ACC112 (cell line): ENCODE data around the gene CAMK2G.
"Not testable (repeated sequence)": the region's sequence is repeated elsewhere in the genome, so short reads cannot be mapped to it uniquely, and the experiment has no call there.

Source experiments
- H2AFZ ChIP-seq: fragments of 200-600 bp; sonication (generic); one replicate; pipeline ENCODE4 v1.6.0; 2017; ENCODE audit warnings: antibody characterized with exemption, low read length; ENCODE audit not compliant: unreplicated experiment
- H3K27ac ChIP-seq: fragments of 200-600 bp; sonication (generic); 2 replicates; pipeline ENCODE4 v1.5.1; 2014; ENCODE audit warnings: low read depth, mild to moderate bottlenecking, antibody characterized with exemption, low read length, moderate library complexity
- H3K27me3 ChIP-seq: fragments of 200-600 bp; sonication (generic); 2 replicates; pipeline ENCODE4 v1.6.1; 2014; ENCODE audit warnings: mild to moderate bottlenecking, antibody characterized with exemption, low read length, moderate library complexity, mixed read lengths; ENCODE audit not compliant: insufficient read depth
- H3K36me3 ChIP-seq: fragments of 200-600 bp; sonication (generic); 2 replicates; pipeline ENCODE4 v1.6.1; 2016; ENCODE audit warnings: mild to moderate bottlenecking, antibody characterized with exemption, low read length, moderate library complexity, mixed read lengths; ENCODE audit not compliant: insufficient read depth
- H3K4me1 ChIP-seq: fragments of 200-600 bp; sonication (generic); one replicate; pipeline ENCODE4 v1.6.1; 2016; ENCODE audit warnings: low read length, mixed read lengths; ENCODE audit not compliant: insufficient read depth, unreplicated experiment, control insufficient read depth
- H3K4me3 ChIP-seq: fragments of 200-600 bp; sonication (generic); 2 replicates; pipeline ENCODE4 v1.5.1; 2014; ENCODE audit warnings: mild to moderate bottlenecking, low read depth, low read length
- H3K79me2 ChIP-seq: fragments of 200-600 bp; sonication (generic); one replicate; pipeline ENCODE4 v1.6.0; 2016; ENCODE audit warnings: low read length; ENCODE audit not compliant: control insufficient read depth, unreplicated experiment, insufficient read depth

Gene CAMK2G

DNA sequence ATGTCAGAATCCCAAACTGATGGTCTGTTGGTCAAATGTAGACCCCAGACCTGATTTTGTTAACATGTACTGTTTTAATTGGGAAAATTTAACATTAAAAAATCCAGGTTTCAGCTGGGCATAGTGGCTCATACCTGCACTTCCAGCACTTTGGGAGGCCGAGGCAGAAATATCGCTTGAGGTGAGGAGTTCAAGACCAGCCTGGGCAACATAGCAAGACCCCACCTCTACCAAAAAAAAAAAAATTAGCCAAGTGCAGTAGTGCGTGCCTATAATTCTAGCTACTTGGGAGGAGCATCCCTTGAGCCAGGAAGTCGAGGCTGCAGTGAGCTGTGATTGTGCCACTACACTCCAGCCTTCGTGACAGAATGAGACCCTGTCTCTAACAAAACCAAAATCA is 15.9 kb upstream of the CAMK2G start:
- Histone ChIP-seq H3K79me2 (no peaks in the 10 kb centered on the region), H3K36me3 (no peaks in the 10 kb centered on the region), H3K4me1 (peaks cover 58% of the 10 kb centered on the region), H2AFZ (no peak overlapping the region), H3K27ac (0 out of 2 replicates have a peak overlapping the region, but pooled peaks have one; percentile 95), H3K4me3 (no peak overlapping the region), H3K27me3 (no peaks in the 10 kb centered on the region)

DNA sequence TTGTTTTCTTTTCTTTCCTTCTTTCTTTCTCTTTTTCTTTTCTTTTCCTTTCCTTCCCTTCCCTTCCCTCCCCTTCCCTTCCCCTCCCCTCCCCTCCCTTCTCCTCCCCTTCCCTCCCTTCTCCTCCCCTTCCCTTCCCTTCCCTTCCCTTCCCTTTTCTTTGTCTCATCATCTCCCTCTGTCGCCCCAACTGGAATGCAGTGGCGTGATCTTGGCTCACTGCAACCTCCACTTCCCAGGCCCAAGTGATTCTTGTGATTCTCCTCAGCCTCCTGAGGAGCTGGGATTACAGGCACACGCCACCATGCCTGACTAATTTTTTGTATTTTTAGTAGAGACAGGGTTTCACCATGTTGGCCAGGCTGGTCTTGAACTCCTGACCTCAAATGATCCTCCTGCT is 15.1 kb upstream of the CAMK2G start:
- peak overlapping the region; percentile 95 for H3K27ac ChIP-seq
- H3K27me3 ChIP-seq = not testable (repeated sequence)

DNA sequence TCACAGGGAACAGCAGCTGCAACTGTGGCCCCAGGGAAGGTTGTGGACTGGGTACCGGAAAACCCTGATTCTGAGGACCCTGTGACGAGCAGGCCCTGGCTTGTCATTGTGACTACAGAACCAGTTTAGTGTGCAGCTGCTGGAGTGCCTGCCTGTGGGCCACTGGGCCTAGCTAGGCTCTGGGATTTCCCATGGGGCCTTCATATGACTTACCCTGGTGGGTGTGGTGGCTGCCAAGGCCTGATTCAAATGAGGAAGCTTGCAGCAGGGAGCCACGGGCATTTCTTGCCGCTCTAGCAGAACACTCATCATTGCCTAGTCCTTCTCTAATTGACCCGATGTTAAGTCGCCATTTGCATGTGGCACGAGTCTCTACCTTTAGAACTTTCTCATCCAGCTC is 14.7 kb upstream of the CAMK2G start:
- H3K27ac ChIP-seq = peak overlapping the region; percentile 95
- no peaks in the 10 kb centered on the region for H3K79me2 ChIP-seq
- H2AFZ ChIP-seq = no peak overlapping the region
- no peaks in the 10 kb centered on the region for H3K27me3 ChIP-seq
- H3K4me3 ChIP-seq = no peak overlapping the region
- no peaks in the 10 kb centered on the region for H3K36me3 ChIP-seq
- peaks cover 47% of the 10 kb centered on the region for H3K4me1 ChIP-seq

More for the DNA sequence above, 15.1 kb upstream of the CAMK2G start:
- not testable (repeated sequence) for H3K4me3 ChIP-seq, H2AFZ ChIP-seq, H3K79me2 ChIP-seq, H3K36me3 ChIP-seq
- H3K4me1 ChIP-seq = peaks cover 51% of the 10 kb centered on the region

DNA sequence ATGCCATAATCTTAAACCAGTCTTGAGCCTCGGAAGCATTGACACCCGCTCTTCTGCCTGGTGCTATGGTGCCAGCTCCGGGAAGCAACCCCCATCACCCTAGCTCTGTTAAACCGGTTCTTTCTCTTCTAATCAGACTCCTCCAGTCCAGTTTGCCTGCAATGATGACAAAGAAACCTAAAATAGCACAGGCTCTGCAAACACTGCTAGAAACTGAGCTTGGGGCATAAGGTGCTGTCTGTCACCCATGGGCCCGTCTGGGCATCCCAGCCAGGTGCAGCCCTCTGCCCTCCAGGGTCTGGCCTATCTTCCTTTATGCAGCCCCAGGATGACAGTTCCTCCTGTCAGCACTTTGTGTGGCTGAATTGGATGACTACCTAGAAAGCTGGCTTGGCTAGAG is 14.2 kb upstream of the CAMK2G start:
- Histone ChIP-seq H3K4me1 (peaks cover 45% of the 10 kb centered on the region), H3K27me3 (no peaks in the 10 kb centered on the region), H3K36me3 (no peaks in the 10 kb centered on the region), H2AFZ (no peak overlapping the region), H3K79me2 (no peaks in the 10 kb centered on the region), H3K4me3 (no peak overlapping the region), H3K27ac (peak overlapping the region; percentile 95)

DNA sequence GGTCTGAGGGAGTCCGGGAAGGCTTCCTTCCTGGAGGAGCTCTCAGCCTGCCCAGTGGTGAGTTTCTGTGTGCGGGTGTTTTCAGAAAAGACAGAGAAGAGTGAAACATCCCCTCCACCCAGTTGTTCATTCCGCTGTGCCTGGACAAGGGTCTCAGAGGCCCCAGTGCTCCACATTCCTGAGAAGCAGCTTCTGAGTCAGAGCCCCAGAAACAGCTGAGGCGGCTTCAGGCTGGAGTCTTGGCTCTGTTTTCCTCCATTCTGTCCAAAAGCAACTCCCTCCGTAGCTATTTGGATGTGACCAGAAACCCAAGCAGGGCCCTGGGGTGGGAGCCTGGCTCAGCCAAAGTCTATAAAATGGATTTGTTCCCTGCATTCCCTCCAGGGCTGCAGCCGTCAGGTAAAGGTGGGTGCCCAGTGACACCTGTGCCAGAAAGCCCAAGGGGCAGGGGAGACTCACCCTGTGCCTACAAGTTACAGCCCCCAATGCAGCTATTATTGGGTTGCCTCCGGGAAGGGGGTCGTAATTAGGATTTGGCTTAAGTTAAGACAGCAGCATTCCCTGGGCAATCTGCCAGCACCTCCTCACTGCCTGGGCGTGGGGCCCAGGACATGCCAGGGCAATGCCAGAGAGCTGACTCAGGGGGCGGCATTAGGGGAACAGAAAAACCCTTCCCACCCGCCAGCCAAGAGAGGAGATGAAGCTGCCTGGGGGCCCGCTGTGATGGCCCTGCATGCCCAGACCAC is 13.1 kb upstream of the CAMK2G start:
- H3K4me3 ChIP-seq = peak overlapping the region; percentile 55
- H3K4me1 ChIP-seq = peaks cover 39% of the 10 kb centered on the region
- no peaks in the 10 kb centered on the region for H3K79me2 ChIP-seq
- no peaks in the 10 kb centered on the region for H3K36me3 ChIP-seq
- H3K27ac ChIP-seq = peak overlapping the region; percentile 95
- H2AFZ ChIP-seq = peak overlapping the region; percentile 33
- no peaks in the 10 kb centered on the region for H3K27me3 ChIP-seq

DNA sequence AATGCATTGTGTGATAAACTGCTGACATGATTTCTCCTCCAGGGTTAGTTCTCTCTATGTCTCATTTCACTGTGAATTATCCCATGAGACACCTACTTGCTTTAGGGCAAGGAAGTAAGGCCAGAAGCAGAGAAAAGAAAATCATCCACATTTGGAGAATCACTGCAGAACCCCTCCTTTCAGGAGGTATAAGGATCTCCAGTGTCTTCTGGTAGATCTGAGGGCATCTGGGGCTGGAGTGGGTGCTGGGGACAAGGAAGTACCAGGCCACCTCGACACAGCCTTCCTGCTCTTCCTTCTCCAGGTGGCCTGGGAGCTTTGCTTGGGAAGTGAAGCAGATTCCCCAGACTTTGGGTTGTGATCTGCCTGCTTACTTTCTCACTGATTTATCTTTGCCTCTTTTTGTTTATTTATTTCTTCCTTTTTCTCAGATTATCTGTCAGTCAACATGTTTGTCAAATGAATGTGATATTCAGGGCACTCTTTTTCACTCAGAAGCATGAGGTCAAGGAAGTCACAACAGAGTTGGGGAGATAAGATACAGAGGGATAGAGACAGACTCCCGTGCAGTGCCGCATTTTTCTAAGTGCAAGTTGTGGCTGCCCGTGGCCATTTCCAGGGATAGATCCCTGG is 12.4 kb upstream of the CAMK2G start:
- Histone ChIP-seq H3K79me2 (no peaks in the 10 kb centered on the region), H3K36me3 (no peaks in the 10 kb centered on the region), H3K4me3 (peak overlapping the region; percentile 55; the same call in 1 of the 2 replicates), H3K27ac (peak overlapping the region; percentile 95), H3K4me1 (peaks cover 34% of the 10 kb centered on the region), H3K27me3 (no peaks in the 10 kb centered on the region), H2AFZ (peak overlapping the region; percentile 33)

DNA sequence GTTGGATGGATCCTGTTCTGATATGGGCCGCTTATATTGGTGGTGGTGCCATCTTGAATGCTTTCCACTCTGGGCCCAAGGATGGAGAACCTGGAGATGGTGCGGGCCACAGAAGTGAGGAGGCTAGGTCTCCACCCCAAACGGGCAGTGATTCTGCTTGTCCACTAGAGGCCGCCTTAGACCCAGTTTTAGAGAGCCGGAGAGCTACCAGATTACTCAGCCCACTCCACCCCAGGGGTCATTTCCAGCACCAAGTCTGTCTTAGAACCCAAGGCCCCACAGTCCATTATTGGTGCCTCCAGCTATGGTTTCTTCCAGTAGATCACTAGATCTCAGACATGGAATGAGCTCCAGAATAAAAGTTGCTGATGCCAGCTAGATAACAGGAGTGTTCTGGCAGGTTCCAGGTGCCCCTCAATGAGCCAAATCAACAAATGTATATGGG is 11.8 kb upstream of the CAMK2G start:
- Histone ChIP-seq H3K4me3 (no peak overlapping the region), H3K36me3 (no peaks in the 10 kb centered on the region), H2AFZ (peak overlapping the region; percentile 33), H3K79me2 (no peaks in the 10 kb centered on the region), H3K4me1 (peaks cover 34% of the 10 kb centered on the region), H3K27ac (peak overlapping the region; percentile 95), H3K27me3 (no peaks in the 10 kb centered on the region)

DNA sequence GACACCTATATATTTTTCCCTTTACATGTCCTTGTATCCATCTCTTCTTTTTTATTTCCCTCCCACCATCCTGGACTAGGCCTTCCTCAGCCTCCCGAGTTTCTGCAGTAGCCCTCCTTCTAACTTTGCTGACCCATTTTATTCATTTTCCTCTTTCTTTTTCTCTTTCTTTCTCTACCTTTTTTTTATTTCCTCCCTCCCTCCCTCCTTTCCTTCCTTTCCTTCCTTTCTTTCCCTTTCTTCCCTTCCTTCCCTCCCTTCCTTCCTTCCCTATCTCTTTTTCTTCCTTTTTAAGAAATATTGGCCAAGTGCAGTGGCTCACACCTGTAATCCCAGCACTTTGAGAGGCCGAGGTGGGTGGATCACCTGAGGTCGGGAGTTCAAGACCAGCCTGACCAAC is 9.7 kb upstream of the CAMK2G start:
- Histone ChIP-seq H3K27ac (no peak overlapping the region), H3K36me3 (no peaks in the 10 kb centered on the region), H3K4me1 (peaks cover 28% of the 10 kb centered on the region)

DNA sequence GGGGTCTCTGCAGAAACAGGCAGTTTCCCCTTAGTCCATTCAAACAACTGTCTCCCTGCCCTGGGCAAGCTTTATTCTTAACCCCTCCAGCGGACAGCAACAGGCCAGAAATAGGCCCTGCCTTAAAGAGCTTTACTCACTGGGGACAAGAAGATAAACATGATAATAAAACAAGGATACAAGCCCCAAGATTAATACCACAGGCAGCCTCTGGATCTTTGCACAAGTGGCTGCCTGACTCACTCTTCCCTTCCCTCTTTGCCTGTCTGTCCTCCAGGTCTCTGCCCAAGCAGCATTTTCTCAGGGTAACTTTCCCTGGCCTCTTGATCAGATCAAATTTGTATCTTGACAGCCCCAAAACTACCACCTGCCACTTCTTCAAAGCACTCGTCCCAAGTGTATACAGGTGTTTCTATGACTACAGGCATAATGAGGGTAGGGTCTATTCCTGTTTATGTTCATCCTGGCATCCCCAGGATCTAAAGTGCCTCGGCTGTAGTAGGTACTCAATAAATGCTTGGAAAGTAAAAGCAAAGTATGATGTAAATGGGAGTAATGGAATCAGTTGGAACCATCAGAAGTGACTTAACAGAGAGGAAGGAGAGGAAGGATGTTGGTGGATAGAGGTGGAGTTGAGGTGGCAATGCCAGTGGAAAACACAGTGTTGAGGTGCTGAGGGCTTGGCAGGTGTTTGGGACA is 7.0 kb upstream of the CAMK2G start:
- Histone ChIP-seq H3K79me2 (no peaks in the 10 kb centered on the region), H3K4me1 (peaks cover 12% of the 10 kb centered on the region), H3K27me3 (no peaks in the 10 kb centered on the region), H3K36me3 (no peaks in the 10 kb centered on the region), H2AFZ (no peak overlapping the region), H3K27ac (no peak overlapping the region), H3K4me3 (no peak overlapping the region)

More for the DNA sequence above, 9.7 kb upstream of the CAMK2G start:
- Histone ChIP-seq H2AFZ (no peak overlapping the region), H3K79me2 (no peaks in the 10 kb centered on the region), H3K27me3 (no peaks in the 10 kb centered on the region), H3K4me3 (no peak overlapping the region)

DNA sequence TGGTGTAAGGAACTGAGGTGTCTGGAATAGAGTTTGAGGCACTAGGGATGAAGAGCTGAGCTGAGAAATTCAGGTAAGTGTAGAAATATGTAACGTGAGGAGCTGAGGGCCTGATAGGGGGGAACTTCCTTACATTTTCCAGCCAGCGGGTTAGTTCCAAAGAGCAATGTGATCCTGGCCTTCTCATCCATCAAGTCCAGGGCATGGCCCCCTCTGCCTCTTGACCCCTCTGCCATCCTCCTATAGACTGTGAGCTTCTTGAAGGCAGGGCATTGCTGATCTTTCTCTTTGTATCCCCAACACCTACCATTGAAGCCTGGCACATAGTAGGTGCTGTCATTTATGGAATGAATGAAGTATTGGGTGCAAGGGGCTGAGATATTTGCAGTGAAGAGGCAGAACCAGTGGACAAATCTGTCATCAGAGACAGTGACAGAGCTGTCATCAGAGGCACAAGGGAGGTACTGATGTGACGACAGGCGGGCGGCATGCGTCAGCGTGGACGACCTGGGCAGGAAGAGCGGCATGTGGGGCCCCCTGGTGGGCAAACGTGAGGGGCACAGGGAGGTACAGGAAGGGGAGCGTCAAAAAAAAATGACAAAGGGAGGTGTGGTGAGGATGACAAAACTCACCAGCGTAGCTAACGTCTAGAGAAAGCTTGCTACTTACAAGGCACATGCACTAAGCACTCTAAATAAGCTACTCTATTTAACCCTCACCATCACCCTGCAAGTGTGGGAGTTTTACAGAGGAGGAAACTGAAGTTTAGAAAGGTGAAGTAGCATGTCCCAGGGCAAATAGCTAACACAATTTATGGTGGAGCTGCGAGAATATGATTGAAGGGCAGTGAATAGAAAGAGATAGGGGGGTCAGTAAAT is 5.2 kb upstream of the CAMK2G start:
- no peak overlapping the region for H3K4me3 ChIP-seq
- no peaks in the 10 kb centered on the region for H3K36me3 ChIP-seq
- H2AFZ ChIP-seq = peak overlapping the region; percentile 83
- peaks cover 15% of the 10 kb centered on the region for H3K4me1 ChIP-seq
- H3K27me3 ChIP-seq = no peaks in the 10 kb centered on the region
- no peaks in the 10 kb centered on the region for H3K79me2 ChIP-seq
- no peak overlapping the region for H3K27ac ChIP-seq
